HEK293 (cell line): ENCODE results near the gene RAC3.

Experiments
- BCL11A ChIP-seq: fragments of 450-650 bp; formaldehyde crosslinking; IDR thresholded peaks from 2 replicates; pipeline ENCODE4 v1.5.1; 2016; ENCODE audit warnings: low read depth, missing biosample characterization, missing genetic modification characterization
- FEZF1 ChIP-seq: fragments of 450-650 bp; formaldehyde crosslinking; IDR thresholded peaks from 2 replicates; pipeline ENCODE4 v1.5.1; 2016; ENCODE audit warnings: missing biosample characterization, missing genetic modification characterization
- HIC1 ChIP-seq: fragments of 450-650 bp; formaldehyde crosslinking; IDR thresholded peaks from 2 replicates; pipeline ENCODE4 v1.5.1; 2016; ENCODE audit warnings: missing biosample characterization, missing genetic modification characterization
- HOXA7 ChIP-seq: sonication (generic); formaldehyde crosslinking; IDR thresholded peaks from 2 replicates; pipeline ENCODE4 v1.8.1; 2022; ENCODE audit warnings: missing genetic modification reagents, borderline replicate concordance
- KLF1 ChIP-seq: fragments of 450-650 bp; formaldehyde crosslinking; IDR thresholded peaks from 2 replicates; pipeline ENCODE4 v1.5.1; 2016; ENCODE audit warnings: missing biosample characterization, missing genetic modification characterization
- KLF16 ChIP-seq: fragments of 450-650 bp; formaldehyde crosslinking; IDR thresholded peaks from 2 replicates; pipeline ENCODE4 v1.5.1; 2017; ENCODE audit warnings: missing biosample characterization, missing genetic modification characterization
- KLF8 ChIP-seq: fragments of 450-650 bp; formaldehyde crosslinking; IDR thresholded peaks from 2 replicates; pipeline ENCODE4 v1.5.1; 2016; ENCODE audit warnings: missing biosample characterization, missing genetic modification characterization
- MZF1 ChIP-seq: fragments of 450-650 bp; formaldehyde crosslinking; IDR thresholded peaks from 2 replicates; pipeline ENCODE4 v1.5.1; 2017; ENCODE audit warnings: missing biosample characterization, missing genetic modification characterization, borderline replicate concordance
- OSR2 ChIP-seq: fragments of 450-650 bp; formaldehyde crosslinking; IDR thresholded peaks from 2 replicates; pipeline ENCODE4 v1.5.1; 2016; ENCODE audit warnings: missing biosample characterization, missing genetic modification characterization
- SCRT2 ChIP-seq: fragments of 450-650 bp; formaldehyde crosslinking; IDR thresholded peaks from 2 replicates; pipeline ENCODE4 v1.5.1; 2016; ENCODE audit warnings: missing biosample characterization, missing genetic modification characterization
- SP7 ChIP-seq: fragments of 450-650 bp; formaldehyde crosslinking; IDR thresholded peaks from 2 replicates; pipeline ENCODE4 v1.5.1; 2016; ENCODE audit warnings: missing biosample characterization, missing genetic modification characterization
- YY1 ChIP-seq: fragments of 450-650 bp; formaldehyde crosslinking; IDR thresholded peaks from 2 replicates; pipeline ENCODE4 v1.5.1; 2018; ENCODE audit warnings: missing biosample characterization, missing genetic modification characterization
- ZBTB48 ChIP-seq: fragments of 450-650 bp; formaldehyde crosslinking; IDR thresholded peaks from 2 replicates; pipeline ENCODE4 v1.5.1; 2016; ENCODE audit warnings: missing biosample characterization, missing genetic modification characterization
- ZEB2 ChIP-seq: fragments of 450-650 bp; formaldehyde crosslinking; IDR thresholded peaks from 2 replicates; pipeline ENCODE4 v1.5.1; 2016; ENCODE audit warnings: missing biosample characterization, missing genetic modification characterization
- ZFP3 ChIP-seq: fragments of 450-650 bp; formaldehyde crosslinking; IDR thresholded peaks from 2 replicates; pipeline ENCODE4 v1.5.1; 2016; ENCODE audit warnings: low read depth, missing biosample characterization, missing genetic modification characterization
- ZFP37 ChIP-seq: fragments of 450-650 bp; formaldehyde crosslinking; IDR thresholded peaks from 2 replicates; pipeline ENCODE4 v1.5.1; 2016; ENCODE audit warnings: missing biosample characterization, missing genetic modification characterization
- ZNF112 ChIP-seq: fragments of 450-650 bp; formaldehyde crosslinking; IDR thresholded peaks from 2 replicates; pipeline ENCODE4 v1.5.0; 2017; ENCODE audit warnings: missing biosample characterization, missing genetic modification characterization
- ZNF157 ChIP-seq: fragments of 450-650 bp; formaldehyde crosslinking; IDR thresholded peaks from 2 replicates; pipeline ENCODE4 v1.5.1; 2016; ENCODE audit warnings: missing biosample characterization, missing genetic modification characterization
- ZNF184 ChIP-seq: fragments of 450-650 bp; IDR thresholded peaks from 2 replicates; pipeline ENCODE4 v1.5.1; 2018; ENCODE audit warnings: missing biosample characterization, mild to moderate bottlenecking, missing genetic modification characterization
- ZNF214 ChIP-seq: fragments of 450-650 bp; formaldehyde crosslinking; IDR thresholded peaks from 2 replicates; pipeline ENCODE4 v1.5.1; 2017; ENCODE audit warnings: missing biosample characterization, mild to moderate bottlenecking, missing genetic modification characterization, borderline replicate concordance
- ZNF23 ChIP-seq: fragments of 450-650 bp; formaldehyde crosslinking; IDR thresholded peaks from 2 replicates; pipeline ENCODE4 v1.5.1; 2016; ENCODE audit warnings: missing biosample characterization, missing genetic modification characterization, borderline replicate concordance
- ZNF239 ChIP-seq: fragments of 450-650 bp; formaldehyde crosslinking; IDR thresholded peaks from 2 replicates; pipeline ENCODE4 v1.5.1; 2016; ENCODE audit warnings: missing biosample characterization, missing genetic modification characterization
- ZNF292 ChIP-seq: fragments of 450-650 bp; formaldehyde crosslinking; IDR thresholded peaks from 2 replicates; pipeline ENCODE4 v1.5.1; 2016; ENCODE audit warnings: low read depth, missing biosample characterization, missing genetic modification characterization, borderline replicate concordance
- ZNF311 ChIP-seq: fragments of 450-650 bp; formaldehyde crosslinking; IDR thresholded peaks from 2 replicates; pipeline ENCODE4 v1.5.1; 2017; ENCODE audit warnings: missing biosample characterization, missing genetic modification characterization, borderline replicate concordance
- ZNF394 ChIP-seq: fragments of 450-650 bp; formaldehyde crosslinking; IDR thresholded peaks from 2 replicates; pipeline ENCODE4 v1.5.1; 2016; ENCODE audit warnings: missing biosample characterization, missing genetic modification characterization, mild to moderate bottlenecking, moderate library complexity, borderline replicate concordance
- ZNF449 ChIP-seq: fragments of 450-650 bp; formaldehyde crosslinking; IDR thresholded peaks from 2 replicates; pipeline ENCODE4 v1.5.1; 2017; ENCODE audit warnings: missing biosample characterization, mild to moderate bottlenecking, missing genetic modification characterization, moderate library complexity
- ZNF548 ChIP-seq: fragments of 450-650 bp; formaldehyde crosslinking; IDR thresholded peaks from 2 replicates; pipeline ENCODE4 v1.5.1; 2016; ENCODE audit warnings: missing biosample characterization, missing genetic modification characterization
- ZNF560 ChIP-seq: fragments of 450-650 bp; formaldehyde crosslinking; IDR thresholded peaks from 2 replicates; pipeline ENCODE4 v1.5.1; 2017; ENCODE audit warnings: missing biosample characterization, missing genetic modification characterization, borderline replicate concordance
- ZNF571 ChIP-seq: fragments of 450-650 bp; formaldehyde crosslinking; IDR thresholded peaks from 2 replicates; pipeline ENCODE4 v1.5.0; 2017; ENCODE audit warnings: missing biosample characterization, missing genetic modification characterization
- ZNF600 ChIP-seq: fragments of 450-650 bp; formaldehyde crosslinking; IDR thresholded peaks from 2 replicates; pipeline ENCODE4 v1.5.1; 2016; ENCODE audit warnings: missing biosample characterization, missing genetic modification characterization
- ZNF623 ChIP-seq: fragments of 450-650 bp; formaldehyde crosslinking; IDR thresholded peaks from 2 replicates; pipeline ENCODE4 v1.5.1; 2016; ENCODE audit warnings: missing biosample characterization, missing genetic modification characterization
- ZNF704 ChIP-seq: fragments of 450-650 bp; formaldehyde crosslinking; IDR thresholded peaks from 2 replicates; pipeline ENCODE4 v1.5.1; 2016; ENCODE audit warnings: missing biosample characterization, missing genetic modification characterization
- ZNF747 ChIP-seq: fragments of 450-650 bp; formaldehyde crosslinking; IDR thresholded peaks from 2 replicates; pipeline ENCODE4 v1.5.1; 2016; ENCODE audit warnings: missing biosample characterization, missing genetic modification characterization
- ZNF768 ChIP-seq: fragments of 450-650 bp; formaldehyde crosslinking; IDR thresholded peaks from 2 replicates; pipeline ENCODE4 v1.5.1; 2018; ENCODE audit warnings: missing biosample characterization, mild to moderate bottlenecking, missing genetic modification characterization
- ZNF776 ChIP-seq: fragments of 450-650 bp; formaldehyde crosslinking; IDR thresholded peaks from 2 replicates; pipeline ENCODE4 v1.5.0; 2017; ENCODE audit warnings: missing biosample characterization, missing genetic modification characterization, borderline replicate concordance
- ZNF791 ChIP-seq: fragments of 450-650 bp; formaldehyde crosslinking; IDR thresholded peaks from 2 replicates; pipeline ENCODE4 v1.5.1; 2016; ENCODE audit warnings: missing biosample characterization, missing genetic modification characterization
- ZNF837 ChIP-seq: fragments of 450-650 bp; formaldehyde crosslinking; IDR thresholded peaks from 2 replicates; pipeline ENCODE4 v1.5.1; 2016; ENCODE audit warnings: missing biosample characterization, missing genetic modification characterization
- ZSCAN16 ChIP-seq: fragments of 450-650 bp; formaldehyde crosslinking; IDR thresholded peaks from 2 replicates; pipeline ENCODE4 v1.5.1; 2016; ENCODE audit warnings: missing biosample characterization, missing genetic modification characterization
- ZXDB ChIP-seq: fragments of 450-650 bp; formaldehyde crosslinking; IDR thresholded peaks from 2 replicates; pipeline ENCODE4 v1.5.1; 2016; ENCODE audit warnings: missing biosample characterization, missing genetic modification characterization

RAC3 gene

GRCh38 chr17:82023447-82024241 is 7.8 kb upstream of the RAC3 start (continued):
- TF ChIP-seq ZNF768 (tag by site-specific recombination) = no peak
- no peak for TF ChIP-seq ZNF239
- TF ChIP-seq YY1 = no peak
- no peak for TF ChIP-seq ZNF704 (tag by site-specific recombination)
- no peak for TF ChIP-seq ZNF449 (tag by site-specific recombination)
- TF ChIP-seq ZNF623 (tag by site-specific recombination) = no peak
- TF ChIP-seq ZEB2 (tag by site-specific recombination) = no peak
- no peak for TF ChIP-seq ZXDB (tag by site-specific recombination)
- TF ChIP-seq ZNF23 = no peak
- no peak for TF ChIP-seq ZNF571
- TF ChIP-seq ZSCAN16 = no peak
- TF ChIP-seq ZNF292 (tag by site-specific recombination) = no peak
- no peak for TF ChIP-seq ZNF184
- no peak for TF ChIP-seq OSR2
- TF ChIP-seq ZNF311 (tag by site-specific recombination) = no peak
- TF ChIP-seq ZNF394 (tag by site-specific recombination) = no peak
- TF ChIP-seq ZNF157 = no peak
- TF ChIP-seq ZNF214 (tag by site-specific recombination) = no peak
- TF ChIP-seq ZNF791 = no peak
- TF ChIP-seq KLF16 = peak; percentile 34; the same call in 1 of the 2 replicates
- no peak for TF ChIP-seq ZNF112 (tag by site-specific recombination)
- TF ChIP-seq SCRT2 (tag by site-specific recombination) = no peak
- TF ChIP-seq ZNF560 (tag by site-specific recombination) = no peak
- TF ChIP-seq SP7 = peak; percentile 35; the same call in 1 of the 2 replicates
- no peak for TF ChIP-seq ZNF776
- no peak for TF ChIP-seq BCL11A (tag by site-specific recombination)
- TF ChIP-seq KLF1 (tag by site-specific recombination) = no peak
- TF ChIP-seq KLF8 (tag by site-specific recombination) = no peak; the same call in 1 of the 2 replicates
- TF ChIP-seq ZNF600 (tag by site-specific recombination) = peak; percentile 89
- no peak for TF ChIP-seq HIC1
- no peak for TF ChIP-seq ZNF548
- TF ChIP-seq HOXA7 (CRISPR knock-in tag) = no peak
- no peak for TF ChIP-seq ZNF837 (tag by site-specific recombination)
- peak; percentile 59; the same call in 1 of the 2 replicates for TF ChIP-seq ZBTB48
- TF ChIP-seq ZFP37 (tag by site-specific recombination) = no peak
- TF ChIP-seq ZFP3 (tag by site-specific recombination) = no peak
- TF ChIP-seq FEZF1 (tag by site-specific recombination) = no peak
- TF ChIP-seq MZF1 (tag by site-specific recombination) = no peak
- no peak for TF ChIP-seq ZNF747
